ENCODE results near the gene HSPB1. TPM values are rescaled to one million over a fixed set of nuclear protein-coding genes. Genes with fewer than 3 reads are reported as not detected.

Gene HSPB1
- total RNA-seq, 1 donor from 2014 or later: 57.1 TPM

- Mint-ChIP-seq H3K4me3 (peak overlapping the region; percentile 28), H3K36me3 (ENCODE audit: low read depth) (peaks cover 34% of the 10 kb centered on the region), H3K4me1 (peaks cover 33% of the 10 kb centered on the region), H3K27ac (ENCODE audit: unreplicated experiment) (no peak overlapping the region), H3K27me3 (ENCODE audit: low read depth) (no peaks in the 10 kb centered on the region), H3K9me3 (peaks cover 2% of the 10 kb centered on the region)
- DNase-seq (ENCODE audit: low read depth, low spot score): no peak
- TF ChIP-seq CTCF (conservative IDR thresholded peaks at IDR 0.05): no peak
Measured at GRCh38 chr7:76353744-76354143, 51.3 kb downstream of the HSPB1 start.

Other genes with a start within 250 kb of the HSPB1 start
- gene SRRM3, start 100.8 kb upstream of the HSPB1 start, total RNA-seq: 4.6 and 4.9 TPM in 2 replicates
- gene YWHAG, start 56.3 kb downstream of the HSPB1 start, total RNA-seq: 200 and 209 TPM in 2 replicates
- 1.0 and 1.1 TPM in 2 replicates for gene SSC4D, start 107.0 kb downstream of the HSPB1 start, total RNA-seq
- 0.49 TPM in 1 of 2 replicates, not detected in the other for gene ZP3, start 122.3 kb downstream of the HSPB1 start, total RNA-seq
- gene DTX2, start 159.0 kb downstream of the HSPB1 start, total RNA-seq: 23.7 and 24.2 TPM in 2 replicates
- gene UPK3B, start 207.9 kb downstream of the HSPB1 start, total RNA-seq: 0.77 TPM in 1 of 2 replicates, not detected in the other
- 0.35 TPM in 1 of 2 replicates, not detected in the other for gene SPDYE16, start 240.6 kb downstream of the HSPB1 start, total RNA-seq

All from neural crest cell (in vitro differentiated cells).